Measurements from ENCODE around the gene GZMA.

DNA sequence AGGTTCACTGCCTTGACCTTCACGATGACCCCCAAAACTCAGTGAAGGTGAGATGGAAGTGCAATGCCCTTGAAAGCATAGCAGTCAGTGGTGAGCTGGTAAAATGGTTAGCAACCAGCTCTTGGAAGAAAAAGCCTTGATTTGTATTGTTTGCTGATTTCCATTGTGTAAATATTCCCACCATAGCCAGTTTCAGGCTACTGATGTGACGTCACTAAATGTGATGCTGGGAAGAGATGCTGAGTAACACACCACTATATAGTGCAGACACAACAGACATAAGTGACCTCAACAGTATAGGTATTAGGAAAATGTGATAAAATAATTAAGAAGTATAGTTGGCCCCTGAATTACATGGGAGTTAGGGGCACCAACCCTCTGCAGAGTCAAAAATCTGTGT is 47.3 kb upstream of the GZMA start:
- TF ChIP-seq, protein P1, sequence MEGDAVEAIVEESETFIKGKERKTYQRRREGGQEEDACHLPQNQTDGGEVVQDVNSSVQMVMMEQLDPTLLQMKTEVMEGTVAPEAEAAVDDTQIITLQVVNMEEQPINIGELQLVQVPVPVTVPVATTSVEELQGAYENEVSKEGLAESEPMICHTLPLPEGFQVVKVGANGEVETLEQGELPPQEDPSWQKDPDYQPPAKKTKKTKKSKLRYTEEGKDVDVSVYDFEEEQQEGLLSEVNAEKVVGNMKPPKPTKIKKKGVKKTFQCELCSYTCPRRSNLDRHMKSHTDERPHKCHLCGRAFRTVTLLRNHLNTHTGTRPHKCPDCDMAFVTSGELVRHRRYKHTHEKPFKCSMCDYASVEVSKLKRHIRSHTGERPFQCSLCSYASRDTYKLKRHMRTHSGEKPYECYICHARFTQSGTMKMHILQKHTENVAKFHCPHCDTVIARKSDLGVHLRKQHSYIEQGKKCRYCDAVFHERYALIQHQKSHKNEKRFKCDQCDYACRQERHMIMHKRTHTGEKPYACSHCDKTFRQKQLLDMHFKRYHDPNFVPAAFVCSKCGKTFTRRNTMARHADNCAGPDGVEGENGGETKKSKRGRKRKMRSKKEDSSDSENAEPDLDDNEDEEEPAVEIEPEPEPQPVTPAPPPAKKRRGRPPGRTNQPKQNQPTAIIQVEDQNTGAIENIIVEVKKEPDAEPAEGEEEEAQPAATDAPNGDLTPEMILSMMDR (IDR thresholded peaks at IDR 0.05) = no peak
- TF ChIP-seq ZFX (IDR thresholded peaks at IDR 0.05; ENCODE audit: borderline replicate concordance) = no peak

Measured in 22Rv1 (cell line).